Spleen (tissue), 11 donors: ENCODE results near the gene PSMC6. TPM values are rescaled to one million over a fixed set of nuclear protein-coding genes. Genes with fewer than 3 reads are reported as not detected.

ENCODE experiments used
- DNase-seq: peaks from one replicate; pipeline ENCODE4 v3.0.0-alpha.2; 2020
- H3K27ac ChIP-seq, 8 donors: fragments of 200-600 bp; sonication (generic) in 7 of 8; 1 replicate in 4 of 8; 2 replicates in 4 of 8; pipeline versions ENCODE4 v1.5.0 to v1.8.0; 2016 to 2021; ENCODE audit warnings: inconsistent platforms in 4 of 8, mild to moderate bottlenecking in 4 of 8, moderate library complexity in 1 of 8
- H3K27me3 ChIP-seq, 7 donors: fragments of 200-600 bp; sonication (generic) in 6 of 7; replicated peaks in 1 of 7; 1 replicate in 4 of 7; 2 replicates in 3 of 7; pipeline versions ENCODE4 v1.5.0 to v1.8.0; 2016 to 2021; ENCODE audit warnings: inconsistent platforms in 3 of 7, mild to moderate bottlenecking in 1 of 7
- H3K36me3 ChIP-seq, 6 donors: fragments of 200-600 bp; sonication (generic) in 5 of 6; 1 replicate in 4 of 6; 2 replicates in 2 of 6; pipeline versions ENCODE4 v1.5.0 to v1.8.0; 2016 to 2021; ENCODE audit warnings: inconsistent platforms in 2 of 6
- H3K4me1 ChIP-seq, 6 donors: fragments of 200-600 bp; sonication (generic) in 5 of 6; 1 replicate in 3 of 6; 2 replicates in 3 of 6; pipeline versions ENCODE4 v1.5.0 to v1.8.0; 2016 to 2021; ENCODE audit warnings: inconsistent platforms in 3 of 6
- H3K4me3 ChIP-seq, 8 donors: fragments of 200-600 bp; sonication (generic) in 7 of 8; 1 replicate in 4 of 8; 2 replicates in 4 of 8; pipeline versions ENCODE4 v1.5.0 to v1.8.0; 2016 to 2021; ENCODE audit warnings: inconsistent platforms in 4 of 8, mild to moderate bottlenecking in 4 of 8, moderate library complexity in 2 of 8
- H3K9me3 ChIP-seq, 8 donors: fragments of 200-600 bp; sonication (generic) in 7 of 8; 1 replicate in 4 of 8; 2 replicates in 4 of 8; pipeline versions ENCODE4 v1.5.0 to v1.8.0; 2016 to 2021; ENCODE audit warnings: inconsistent platforms in 4 of 8
- POLR2A ChIP-seq, 3 donors: fragments of 450-650 bp; IDR thresholded peaks; one replicate each; pipeline ENCODE4 v1.5.1; 2017; ENCODE audit warnings: antibody characterized with exemption in 3 of 3, mild to moderate bottlenecking in 1 of 3
- POLR2AphosphoS5 ChIP-seq, 3 donors: sonication (generic); formaldehyde crosslinking; IDR thresholded peaks; one replicate each; pipeline ENCODE4 v1.5.1; 2017; ENCODE audit warnings: antibody characterized with exemption in 3 of 3
- WGBS, 5 donors: extraction: QIAGEN DNeasy Blood & Tissue Kit in 3 of 5; methylation state at CpG; one replicate each; pipeline versions ENCODE4 v1.1.5 to v1.1.7; 2013 to 2018; 5-methylcytosine and 5-hydroxymethylcytosine counted together
- intact Hi-C: fragments of 100-400 bp; cut with DNase I; formaldehyde crosslinking; loops from one replicate; pipeline ENCODE4 v1.15.0; 2023; ENCODE audit warnings: low total_unique reads
- polyA plus RNA-seq, 3 donors: library from polyadenylated mRNA; stranded (reverse); fragments of 200-250 nt; gene quantifications; one replicate each; pipeline ENCODE4 v1.2.1, GENCODE V29; 2013
- total RNA-seq, 7 donors: library from RNA; depleted of rRNA in 3 of 7; stranded (reverse); fragments of >200 nt in 3 of 7; fragmentation: NEBNext Ultra II Directional in 4 of 7; extraction: Animal tissue kit (Norgen Biotek cat#: 25700) in 4 of 7; gene quantifications; one replicate each; pipeline versions ENCODE4 v1.1.0 to v1.2.1, GENCODE V29; 2016 to 2021
- TF ChIP-seq, protein P1 (sequence below), 11 experiments: fragments of 200-600 bp in 7 of 11; fragments of 450-650 bp in 4 of 11; sonication (generic) in 4 of 11; IDR thresholded peaks in 8 of 11; conservative IDR thresholded peaks in 3 of 11; 1 replicate in 7 of 11; 2 replicates in 4 of 11; pipeline versions ENCODE4 v1.4.0 to v1.8.0; 2016 to 2021; ENCODE audit warnings: antibody characterized with exemption in 11 of 11, inconsistent platforms in 4 of 11, mild to moderate bottlenecking in 1 of 11
- donor health status: healthy with polysubstance abuse.
- donor health status: DM: no; HTN: no; CAD: no; lungs with moderate emphysema.
- donor health status: DM: no; HTN: no; CAD: no.
- donor health status: Bipolar disorder and iron deficiency.
- donor health status: healthy.
- donor health status: DM: no; HTN: no; CAD: no.
- donor health status: DM: yes; HTN: yes; CAD: no.

The PSMC6 gene
- total and polyA plus RNA-seq, 10 donors = 64.7 to 98.9 (median 82.4) TPM

DNA sequence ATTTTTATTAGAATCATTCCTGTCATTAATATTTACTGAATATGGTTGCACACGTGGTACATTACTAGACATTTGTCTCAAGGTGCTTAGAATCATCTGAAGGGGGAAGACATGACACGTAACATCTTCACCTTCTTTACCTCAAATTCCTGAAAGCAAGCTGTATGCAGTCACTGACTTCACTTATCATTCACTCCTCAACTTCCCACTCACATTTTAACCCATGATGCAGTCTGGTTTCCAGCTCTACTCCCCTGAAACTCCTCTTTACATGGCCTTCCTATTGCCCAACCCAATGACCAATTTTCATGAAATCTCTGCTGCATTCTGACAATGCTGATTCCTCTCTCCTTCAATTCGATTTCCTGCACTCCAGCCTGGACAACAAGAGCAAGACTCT, 5.8 kb upstream of the PSMC6 start:
- no peak overlapping the region for H3K4me3 ChIP-seq
- no peaks in the 10 kb centered on the region for H3K27me3 ChIP-seq
- TF ChIP-seq, protein P1, sequence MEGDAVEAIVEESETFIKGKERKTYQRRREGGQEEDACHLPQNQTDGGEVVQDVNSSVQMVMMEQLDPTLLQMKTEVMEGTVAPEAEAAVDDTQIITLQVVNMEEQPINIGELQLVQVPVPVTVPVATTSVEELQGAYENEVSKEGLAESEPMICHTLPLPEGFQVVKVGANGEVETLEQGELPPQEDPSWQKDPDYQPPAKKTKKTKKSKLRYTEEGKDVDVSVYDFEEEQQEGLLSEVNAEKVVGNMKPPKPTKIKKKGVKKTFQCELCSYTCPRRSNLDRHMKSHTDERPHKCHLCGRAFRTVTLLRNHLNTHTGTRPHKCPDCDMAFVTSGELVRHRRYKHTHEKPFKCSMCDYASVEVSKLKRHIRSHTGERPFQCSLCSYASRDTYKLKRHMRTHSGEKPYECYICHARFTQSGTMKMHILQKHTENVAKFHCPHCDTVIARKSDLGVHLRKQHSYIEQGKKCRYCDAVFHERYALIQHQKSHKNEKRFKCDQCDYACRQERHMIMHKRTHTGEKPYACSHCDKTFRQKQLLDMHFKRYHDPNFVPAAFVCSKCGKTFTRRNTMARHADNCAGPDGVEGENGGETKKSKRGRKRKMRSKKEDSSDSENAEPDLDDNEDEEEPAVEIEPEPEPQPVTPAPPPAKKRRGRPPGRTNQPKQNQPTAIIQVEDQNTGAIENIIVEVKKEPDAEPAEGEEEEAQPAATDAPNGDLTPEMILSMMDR (IDR thresholded peaks at IDR 0.05 in 8 of 11, conservative IDR thresholded peaks at IDR 0.05 in 3 of 11) = no peak
- TF ChIP-seq POLR2A (IDR thresholded peaks at IDR 0.05) (no peak), POLR2AphosphoS5 (IDR thresholded peaks at IDR 0.05) (no peak)
- no peak for DNase-seq
- no peaks in the 10 kb centered on the region for H3K36me3 ChIP-seq
- WGBS, 5 donors = 68 to 81% (median 78%) methylated on average over 3 of the region's 3 CpGs
- no peaks in the 10 kb centered on the region for H3K9me3 ChIP-seq
- peak overlapping the region in 7 of 8 donors; percentile 26 to 62 (median 48) for H3K27ac ChIP-seq
- intact Hi-C loops = no loop called here
- H3K4me1 ChIP-seq = peaks cover 0 to 33% (median 5%) of the 10 kb centered on the region in 6 donors

- intact Hi-C loops = no loop called here
- H3K27me3 ChIP-seq = no peaks in the 10 kb centered on the region
- no peak for TF ChIP-seq POLR2A (IDR thresholded peaks at IDR 0.05)
- TF ChIP-seq, protein P1 (IDR thresholded peaks at IDR 0.05 in 8 of 11, conservative IDR thresholded peaks at IDR 0.05 in 3 of 11) = no peak
- no peak for TF ChIP-seq POLR2AphosphoS5 (IDR thresholded peaks at IDR 0.05)
- H3K4me3 ChIP-seq = no peak overlapping the region
- DNase-seq = no peak
- WGBS, 5 donors = 73 to 96% (median 86%) methylated on average over 3 of the region's 3 CpGs
- H3K27ac ChIP-seq = peak overlapping the region in 1 of 8 donors; percentile 26
- H3K36me3 ChIP-seq = no peaks in the 10 kb centered on the region
- H3K9me3 ChIP-seq = no peaks in the 10 kb centered on the region
- H3K4me1 ChIP-seq = peaks cover 6 to 41% (median 17%) of the 10 kb centered on the region in 6 donors
These were observed 3.8 kb upstream of the PSMC6 start for GRCh38 chr14:52703225-52703624.

GRCh38 chr14:52703664-52704063, 3.3 kb upstream of the PSMC6 start:
- Histone ChIP-seq H3K27me3 (no peaks in the 10 kb centered on the region), H3K27ac (peak overlapping the region in 1 of 8 donors; percentile 26), H3K4me3 (no peak overlapping the region), H3K9me3 (no peaks in the 10 kb centered on the region), H3K4me1 (peaks cover 9 to 45% (median 21%) of the 10 kb centered on the region in 6 donors), H3K36me3 (peaks cover 0 to 4% (median 1%) of the 10 kb centered on the region in 6 donors)
- 91 to 95% (median 93%) methylated on average over 2 of the region's 2 CpGs for WGBS, 5 donors
- no peak for TF ChIP-seq POLR2AphosphoS5 (IDR thresholded peaks at IDR 0.05)
- TF ChIP-seq, protein P1 (IDR thresholded peaks at IDR 0.05 in 8 of 11, conservative IDR thresholded peaks at IDR 0.05 in 3 of 11) = no peak
- TF ChIP-seq POLR2A (IDR thresholded peaks at IDR 0.05) = no peak
- intact Hi-C loops = no loop called here
- DNase-seq = no peak

- Histone ChIP-seq H3K27me3 (no peaks in the 10 kb centered on the region), H3K9me3 (no peaks in the 10 kb centered on the region), H3K36me3 (peaks cover 0 to 30% (median 21%) of the 10 kb centered on the region in 6 donors), H3K4me3 (peak overlapping the region in 7 of 8 donors; percentile 78 to 91 (median 86)), H3K4me1 (peaks cover 9 to 57% (median 32%) of the 10 kb centered on the region in 6 donors), H3K27ac (peak overlapping the region; percentile 59 to 96 (median 94))
- WGBS, 5 donors = 92 to 96% (median 93%) methylated on average over 5 of the region's 5 CpGs
- TF ChIP-seq POLR2A (IDR thresholded peaks at IDR 0.05) (no peak), POLR2AphosphoS5 (IDR thresholded peaks at IDR 0.05) (no peak)
- TF ChIP-seq, protein P1 (IDR thresholded peaks at IDR 0.05 in 8 of 11, conservative IDR thresholded peaks at IDR 0.05 in 3 of 11) = no peak
- intact Hi-C loops = no loop called here
- no peak for DNase-seq
These were observed 714 bp upstream of the PSMC6 start for GRCh38 chr14:52706286-52706685.
